HEK293 (cell line): ENCODE data around the gene FAAP100.

Experiments
- CTCF ChIP-seq: fragments of 450-650 bp; formaldehyde crosslinking; IDR thresholded peaks from 2 replicates; pipeline ENCODE4 v1.5.1; 2016; ENCODE audit warnings: missing biosample characterization, missing genetic modification characterization
- ZNF184 ChIP-seq: fragments of 450-650 bp; IDR thresholded peaks from 2 replicates; pipeline ENCODE4 v1.5.1; 2018; ENCODE audit warnings: missing biosample characterization, mild to moderate bottlenecking, missing genetic modification characterization
- ZNF214 ChIP-seq: fragments of 450-650 bp; formaldehyde crosslinking; IDR thresholded peaks from 2 replicates; pipeline ENCODE4 v1.5.1; 2017; ENCODE audit warnings: missing biosample characterization, mild to moderate bottlenecking, missing genetic modification characterization, borderline replicate concordance
- ZNF311 ChIP-seq: fragments of 450-650 bp; formaldehyde crosslinking; IDR thresholded peaks from 2 replicates; pipeline ENCODE4 v1.5.1; 2017; ENCODE audit warnings: missing biosample characterization, missing genetic modification characterization, borderline replicate concordance
- ZNF660 ChIP-seq: fragments of 450-650 bp; IDR thresholded peaks from 2 replicates; pipeline ENCODE4 v1.5.1; 2018; ENCODE audit warnings: missing biosample characterization, mild to moderate bottlenecking, missing genetic modification characterization
- ZNF837 ChIP-seq: fragments of 450-650 bp; formaldehyde crosslinking; IDR thresholded peaks from 2 replicates; pipeline ENCODE4 v1.5.1; 2016; ENCODE audit warnings: missing biosample characterization, missing genetic modification characterization

- TF ChIP-seq CTCF (tag by site-specific recombination) (no peak), ZNF184 (tag by site-specific recombination) (no peak), ZNF660 (no peak), ZNF311 (tag by site-specific recombination) (no peak), ZNF214 (tag by site-specific recombination) (no peak), ZNF837 (tag by site-specific recombination) (no peak)
Measured at GRCh38 chr17:81579821-81580321, 27.7 kb upstream of the FAAP100 start.
